ENCODE data around the gene CST3. TPM values are rescaled to one million over a fixed set of nuclear protein-coding genes. Genes with fewer than 3 reads are reported as not detected.
"Not testable (repeated sequence)": the region's sequence is repeated elsewhere in the genome, so short reads cannot be mapped to it uniquely, and the experiment has no call there.

CST3 gene
- total and polyA plus RNA-seq, 12 donors = 92.4 to 1,851 (median 1,124) TPM

DNA sequence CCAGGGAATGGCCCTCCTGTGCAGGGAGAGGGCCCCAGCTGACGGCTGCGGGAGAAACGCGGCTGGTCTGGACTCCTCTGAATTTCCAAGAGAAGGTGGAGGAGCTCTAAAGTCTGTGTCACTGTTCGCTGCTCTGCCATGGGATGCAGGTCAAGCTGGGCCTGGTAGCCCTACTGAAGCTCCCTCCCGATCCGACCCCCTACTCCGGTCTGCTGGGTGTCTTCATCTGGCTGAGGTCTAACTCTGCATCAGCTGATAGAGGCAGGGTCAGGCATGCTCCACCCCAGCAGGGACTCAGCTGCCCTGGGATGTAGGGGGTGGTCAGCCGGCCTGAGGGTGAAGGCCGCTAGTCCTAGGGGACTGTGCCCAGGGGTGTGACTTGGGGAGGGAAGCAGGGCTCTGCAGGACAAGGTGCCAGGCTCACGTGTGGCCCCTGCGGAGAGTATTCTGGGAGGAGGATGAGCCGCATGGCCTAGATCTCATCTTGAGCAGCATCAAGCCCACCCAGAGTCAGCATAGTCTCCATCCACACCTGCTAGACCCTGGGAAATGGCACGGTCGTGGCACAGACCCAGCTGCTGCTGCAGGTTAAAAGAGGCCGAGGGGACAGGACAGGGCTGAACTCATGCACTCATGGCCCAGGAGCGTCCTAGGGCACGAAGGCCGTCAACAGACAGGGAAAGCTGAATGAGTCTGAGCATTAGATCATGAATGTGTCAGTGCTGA lies 1.4 kb downstream of the CST3 start:
- Histone ChIP-seq H3K27me3 (no peaks in the 10 kb centered on the region), H3K4me3 (peak overlapping the region in 2 of 4 donors; percentile 81 to 87), H3K36me3 (replicated peaks in 1 of 2) (peaks cover 0 to 26% of the 10 kb centered on the region in 2 donors), H3K4me1 (replicated peaks in 1 of 2) (peaks cover 19 to 31% of the 10 kb centered on the region in 2 donors), H3K27ac (peak overlapping the region in 1 of 5 donors; percentile 95), H3K9me3 (replicated peaks in 1 of 3) (no peaks in the 10 kb centered on the region)
- DNase-seq = no peak
- intact Hi-C loops (cut with DNase I) = loop anchor here in 1 of 2 donors (10.0 kb wide), 1 partner anchor 282 kb away; the partner anchor contains the start of gene NXT1
- no peak for TF ChIP-seq POLR2A (IDR thresholded peaks at IDR 0.05)
- TF ChIP-seq, protein P1, sequence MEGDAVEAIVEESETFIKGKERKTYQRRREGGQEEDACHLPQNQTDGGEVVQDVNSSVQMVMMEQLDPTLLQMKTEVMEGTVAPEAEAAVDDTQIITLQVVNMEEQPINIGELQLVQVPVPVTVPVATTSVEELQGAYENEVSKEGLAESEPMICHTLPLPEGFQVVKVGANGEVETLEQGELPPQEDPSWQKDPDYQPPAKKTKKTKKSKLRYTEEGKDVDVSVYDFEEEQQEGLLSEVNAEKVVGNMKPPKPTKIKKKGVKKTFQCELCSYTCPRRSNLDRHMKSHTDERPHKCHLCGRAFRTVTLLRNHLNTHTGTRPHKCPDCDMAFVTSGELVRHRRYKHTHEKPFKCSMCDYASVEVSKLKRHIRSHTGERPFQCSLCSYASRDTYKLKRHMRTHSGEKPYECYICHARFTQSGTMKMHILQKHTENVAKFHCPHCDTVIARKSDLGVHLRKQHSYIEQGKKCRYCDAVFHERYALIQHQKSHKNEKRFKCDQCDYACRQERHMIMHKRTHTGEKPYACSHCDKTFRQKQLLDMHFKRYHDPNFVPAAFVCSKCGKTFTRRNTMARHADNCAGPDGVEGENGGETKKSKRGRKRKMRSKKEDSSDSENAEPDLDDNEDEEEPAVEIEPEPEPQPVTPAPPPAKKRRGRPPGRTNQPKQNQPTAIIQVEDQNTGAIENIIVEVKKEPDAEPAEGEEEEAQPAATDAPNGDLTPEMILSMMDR (IDR thresholded peaks at IDR 0.05) = no peak
- WGBS, 4 donors = 53 to 68% (median 67%) methylated on average over 10 to 19 of the region's 19 CpGs

DNA sequence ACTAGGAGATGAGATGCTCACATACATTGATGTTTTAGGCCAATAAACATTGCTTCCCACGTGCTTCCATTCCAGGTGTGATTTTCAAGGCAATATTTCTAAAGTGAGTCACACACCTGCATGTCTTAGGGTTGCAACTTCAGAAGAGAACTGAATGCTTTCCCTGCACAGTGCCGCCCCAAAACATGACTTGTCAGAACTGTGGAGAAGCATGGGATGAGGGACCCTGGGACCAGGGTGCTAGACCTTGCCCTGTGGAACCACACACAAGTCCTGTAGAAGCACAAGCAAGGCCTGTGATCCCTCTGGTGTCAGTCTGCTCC lies 2.0 kb downstream of the CST3 start:
- Histone ChIP-seq H3K4me1 (replicated peaks in 1 of 2) (peaks cover 12 to 25% of the 10 kb centered on the region in 2 donors), H3K4me3 (peak overlapping the region in 1 of 4 donors; percentile 87), H3K36me3 (replicated peaks in 1 of 2) (peaks cover 0 to 26% of the 10 kb centered on the region in 2 donors), H3K27ac (peak overlapping the region in 1 of 5 donors; percentile 46)
- not testable (repeated sequence) for DNase-seq; H3K9me3 ChIP-seq (replicated peaks in 1 of 3); H3K27me3 ChIP-seq
- intact Hi-C loops (cut with DNase I) = loop anchor here in 1 of 2 donors (10.0 kb wide), 1 partner anchor 281 kb away; the partner anchor contains the start of gene NXT1
- 78 to 82% (median 82%) methylated on average over 1 to 2 of the region's 2 CpGs for WGBS, 4 donors

- H3K36me3 ChIP-seq (replicated peaks in 1 of 2) = peaks cover 0 to 26% of the 10 kb centered on the region in 2 donors
- intact Hi-C loops (cut with DNase I) = loop anchor here in 1 of 2 donors (10.0 kb wide), 1 partner anchor 280 kb away; the partner anchor contains the start of gene NXT1
- no peak for TF ChIP-seq POLR2A (IDR thresholded peaks at IDR 0.05)
- TF ChIP-seq, protein P1 (IDR thresholded peaks at IDR 0.05) = no peak
- WGBS, 4 donors = 52 to 68% (median 64%) methylated on average over 9 to 12 of the region's 12 CpGs
- H3K4me3 ChIP-seq = peak overlapping the region in 1 of 4 donors; percentile 87
- H3K4me1 ChIP-seq (replicated peaks in 1 of 2) = peaks cover 12 to 24% of the 10 kb centered on the region in 2 donors
- peak overlapping the region in 1 of 5 donors; percentile 50 for H3K27ac ChIP-seq
- DNase-seq = peak in 4 of 7 donors; percentile 50 to 64 (median 54)
- no peaks in the 10 kb centered on the region for H3K9me3 ChIP-seq (replicated peaks in 1 of 3)
- no peaks in the 10 kb centered on the region for H3K27me3 ChIP-seq
These were observed 2.6 kb downstream of the CST3 start for GRCh38 chr20:23634985-23635767.

DNA sequence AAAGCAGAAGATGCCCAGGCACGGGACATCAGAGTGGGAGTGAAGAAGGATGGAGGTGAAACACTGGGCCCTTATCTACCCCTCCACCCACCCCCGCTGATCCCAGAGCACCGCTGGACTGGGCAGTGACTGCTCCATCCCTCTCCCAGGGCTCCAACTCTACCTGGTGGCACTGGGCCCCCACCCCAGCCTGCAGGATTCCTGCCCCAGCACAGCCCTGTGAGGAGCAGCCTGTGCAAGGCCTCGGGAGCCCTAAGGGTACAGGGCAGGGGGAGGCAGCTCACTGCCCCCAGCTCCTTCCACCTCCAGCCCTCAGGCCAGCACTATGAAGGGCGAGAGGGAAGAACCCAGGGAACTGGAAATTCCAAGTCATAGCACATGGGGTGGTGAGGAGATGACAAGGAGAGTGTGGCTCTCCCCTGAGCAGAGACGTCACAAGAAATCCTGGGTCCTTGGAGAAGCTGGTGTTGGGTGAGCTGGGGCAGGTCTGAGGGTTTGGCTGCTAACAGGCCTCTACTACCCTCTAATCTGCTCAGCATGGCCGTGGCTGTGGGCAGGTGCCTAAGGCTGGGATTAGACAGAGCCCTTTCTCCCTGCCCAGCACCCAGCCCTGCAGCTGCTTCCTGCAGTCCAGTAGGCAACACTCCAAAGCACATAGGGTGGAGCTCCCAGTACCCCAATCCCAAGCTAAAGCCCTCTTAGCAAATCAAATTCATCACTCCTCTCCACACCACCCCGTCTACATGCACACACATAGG lies 3.5 kb downstream of the CST3 start:
- H3K4me3 ChIP-seq = no peak overlapping the region
- H3K36me3 ChIP-seq (replicated peaks in 1 of 2) = peaks cover 0 to 26% of the 10 kb centered on the region in 2 donors
- H3K27me3 ChIP-seq = no peaks in the 10 kb centered on the region
- TF ChIP-seq, protein P1 (IDR thresholded peaks at IDR 0.05) = no peak
- TF ChIP-seq POLR2A (IDR thresholded peaks at IDR 0.05) = no peak
- intact Hi-C loops (cut with DNase I) = loop anchor here in 1 of 2 donors (10.0 kb wide), 1 partner anchor 279 kb away; the partner anchor contains the start of gene NXT1
- H3K27ac ChIP-seq = no peak overlapping the region
- H3K9me3 ChIP-seq (replicated peaks in 1 of 3) = no peaks in the 10 kb centered on the region
- 82 to 94% (median 86%) methylated on average over 5 to 8 of the region's 8 CpGs for WGBS, 4 donors
- peaks cover 12 to 24% of the 10 kb centered on the region in 2 donors for H3K4me1 ChIP-seq (replicated peaks in 1 of 2)
- DNase-seq = no peak

All from adrenal gland (tissue), 12 donors.